DMS153 treated with DMSO at 0.1 percent for 48 hours (cell line): ENCODE measurements around the gene C22orf23.
"Not testable (repeated sequence)": the region's sequence is repeated elsewhere in the genome, so short reads cannot be mapped to it uniquely, and the experiment has no call there.

Experiments
- DNase-seq: peaks from one replicate; lab custom pipeline; 2025; ENCODE audit not compliant: unreplicated experiment; lab: John Stamatoyannopoulos, UW

C22orf23 gene

GRCh38 chr22:37982938-37983859 lies 29.8 kb upstream of the C22orf23 start:
- no peak for DNase-seq

- no peak for DNase-seq
Measured at GRCh38 chr22:37982151-37982785, 28.9 kb upstream of the C22orf23 start.

GRCh38 chr22:37981282-37982011 lies 28.0 kb upstream of the C22orf23 start:
- DNase-seq = no peak

GRCh38 chr22:37979782-37980181 lies 26.4 kb upstream of the C22orf23 start:
- no peak for DNase-seq

- no peak for DNase-seq
Measured at GRCh38 chr22:37976547-37976946, 23.1 kb upstream of the C22orf23 start.

- DNase-seq = not testable (repeated sequence)
Measured at GRCh38 chr22:37976022-37976421, 22.6 kb upstream of the C22orf23 start.

GRCh38 chr22:37975153-37975552 lies 21.8 kb upstream of the C22orf23 start:
- DNase-seq = no peak

GRCh38 chr22:37973271-37974170 lies 20.1 kb upstream of the C22orf23 start:
- no peak for DNase-seq

GRCh38 chr22:37972527-37972926 lies 19.1 kb upstream of the C22orf23 start:
- no peak for DNase-seq

GRCh38 chr22:37971475-37972434 lies 18.4 kb upstream of the C22orf23 start:
- no peak for DNase-seq

GRCh38 chr22:37970864-37971263 lies 17.5 kb upstream of the C22orf23 start:
- DNase-seq = no peak

GRCh38 chr22:37968452-37969251 lies 15.3 kb upstream of the C22orf23 start:
- DNase-seq = no peak

- DNase-seq = no peak
Measured at GRCh38 chr22:37967637-37968451, 14.4 kb upstream of the C22orf23 start.

GRCh38 chr22:37967147-37967546 lies 13.7 kb upstream of the C22orf23 start:
- DNase-seq = no peak

GRCh38 chr22:37965940-37966664 lies 12.7 kb upstream of the C22orf23 start:
- DNase-seq = no peak

- DNase-seq = no peak
Measured at GRCh38 chr22:37961062-37961461, 7.7 kb upstream of the C22orf23 start.

- no peak for DNase-seq
Measured at GRCh38 chr22:37959231-37959825, 5.9 kb upstream of the C22orf23 start.
